ENCODE results near the gene TMEM256. TPM values are rescaled to one million over a fixed set of nuclear protein-coding genes. Genes with fewer than 3 reads are reported as not detected.

The TMEM256 gene
- polyA plus RNA-seq, 6 donors from 2014 or later = 73.4 to 90.2 (median 81.3) TPM

- ATAC-seq (ENCODE audit: low read depth in 2 of 2) (no peak), DNase-seq (no peak)
- H3K4me3 Mint-ChIP-seq = no peak overlapping the region
- H3K36me3 Mint-ChIP-seq = no peaks in the 10 kb centered on the region
- H3K4me1 Mint-ChIP-seq = no peaks in the 10 kb centered on the region
- H3K27me3 Mint-ChIP-seq = peaks cover 0 to 13% (median 8%) of the 10 kb centered on the region in 3 donors
- no peaks in the 10 kb centered on the region for H3K9me3 Mint-ChIP-seq
- H3K27ac Mint-ChIP-seq = no peak overlapping the region
These were observed 22.4 kb upstream of the TMEM256 start for GRCh38 chr17:7426203-7426863.

- H3K4me3 Mint-ChIP-seq = no peak overlapping the region
- no peaks in the 10 kb centered on the region for H3K9me3 Mint-ChIP-seq
- H3K27me3 Mint-ChIP-seq = peaks cover 0 to 13% (median 8%) of the 10 kb centered on the region in 3 donors
- H3K4me1 Mint-ChIP-seq = no peaks in the 10 kb centered on the region
- DNase-seq (no peak), ATAC-seq (ENCODE audit: low read depth in 2 of 2) (no peak)
- H3K27ac Mint-ChIP-seq = no peak overlapping the region
- no peaks in the 10 kb centered on the region for H3K36me3 Mint-ChIP-seq
These were observed 21.9 kb upstream of the TMEM256 start for GRCh38 chr17:7425756-7426155.

- H3K27me3 Mint-ChIP-seq = peaks cover 0 to 13% (median 8%) of the 10 kb centered on the region in 3 donors
- no peaks in the 10 kb centered on the region for H3K9me3 Mint-ChIP-seq
- H3K27ac Mint-ChIP-seq = no peak within 1 kb of the TSS
- ATAC-seq (ENCODE audit: low read depth in 2 of 2) (no peak), DNase-seq (no peak)
- H3K4me1 Mint-ChIP-seq = no peaks in the 10 kb centered on the region
- H3K4me3 Mint-ChIP-seq = peak within 1 kb of the TSS in 1 of 8 donors; percentile 25
- no peaks in the 10 kb centered on the region for H3K36me3 Mint-ChIP-seq
These were observed 21.4 kb upstream of the TMEM256 start, which contains the start of gene SPEM2 for GRCh38 chr17:7425316-7425715. TSS of gene SPEM2 (plus strand) at chr17:7425616. CDS start at chr17:7425689, 73 bp downstream.

- Mint-ChIP-seq H3K9me3 (no peaks in the 10 kb centered on the region), H3K27me3 (peaks cover 0 to 22% (median 16%) of the 10 kb centered on the region in 3 donors), H3K36me3 (no peaks in the 10 kb centered on the region), H3K27ac (no peak overlapping the region), H3K4me3 (no peak overlapping the region), H3K4me1 (no peaks in the 10 kb centered on the region)
- no peak for DNase-seq
- ATAC-seq (ENCODE audit: low read depth in 2 of 2) = no peak
These were observed 19.8 kb upstream of the TMEM256 start for GRCh38 chr17:7423679-7424078.

- Mint-ChIP-seq H3K4me1 (no peaks in the 10 kb centered on the region), H3K4me3 (no peak overlapping the region), H3K9me3 (no peaks in the 10 kb centered on the region), H3K27ac (no peak overlapping the region), H3K36me3 (no peaks in the 10 kb centered on the region), H3K27me3 (peaks cover 3 to 25% (median 19%) of the 10 kb centered on the region in 3 donors)
- ATAC-seq (ENCODE audit: low read depth in 2 of 2) (no peak), DNase-seq (no peak)
These were observed 17.3 kb upstream of the TMEM256 start for GRCh38 chr17:7421186-7421585.

GRCh38 chr17:7419819-7420610, 16.1 kb upstream of the TMEM256 start, which contains the start of gene SPEM1:
TSS of gene SPEM1 (plus strand) at chr17:7420324. CDS start at chr17:7420385, 61 bp downstream.
- ATAC-seq (ENCODE audit: low read depth in 2 of 2) = no peak
- Mint-ChIP-seq H3K36me3 (no peaks in the 10 kb centered on the region), H3K4me1 (no peaks in the 10 kb centered on the region), H3K4me3 (no peak within 1 kb of the TSS), H3K27ac (no peak within 1 kb of the TSS), H3K9me3 (no peaks in the 10 kb centered on the region), H3K27me3 (peaks cover 3 to 22% (median 15%) of the 10 kb centered on the region in 3 donors)
- no peak for DNase-seq

- no peak overlapping the region for H3K27ac Mint-ChIP-seq
- peaks cover 3 to 17% (median 9%) of the 10 kb centered on the region in 3 donors for H3K27me3 Mint-ChIP-seq
- H3K9me3 Mint-ChIP-seq = no peaks in the 10 kb centered on the region
- no peaks in the 10 kb centered on the region for H3K36me3 Mint-ChIP-seq
- ATAC-seq (ENCODE audit: low read depth in 2 of 2) (no peak), DNase-seq (no peak)
- H3K4me1 Mint-ChIP-seq = no peaks in the 10 kb centered on the region
- H3K4me3 Mint-ChIP-seq = no peak overlapping the region
These were observed 14.7 kb upstream of the TMEM256 start for GRCh38 chr17:7418472-7419152.

- no peak overlapping the region for H3K4me3 Mint-ChIP-seq
- no peaks in the 10 kb centered on the region for H3K9me3 Mint-ChIP-seq
- no peaks in the 10 kb centered on the region for H3K4me1 Mint-ChIP-seq
- no peak overlapping the region for H3K27ac Mint-ChIP-seq
- DNase-seq (no peak), ATAC-seq (ENCODE audit: low read depth in 2 of 2) (no peak)
- peaks cover 3 to 17% (median 9%) of the 10 kb centered on the region in 3 donors for H3K27me3 Mint-ChIP-seq
- no peaks in the 10 kb centered on the region for H3K36me3 Mint-ChIP-seq
These were observed 13.3 kb upstream of the TMEM256 start for GRCh38 chr17:7417056-7417655.

GRCh38 chr17:7416323-7416722, 12.4 kb upstream of the TMEM256 start:
- Mint-ChIP-seq H3K36me3 (no peaks in the 10 kb centered on the region), H3K9me3 (no peaks in the 10 kb centered on the region), H3K4me3 (no peak overlapping the region), H3K27me3 (peaks cover 3 to 17% (median 9%) of the 10 kb centered on the region in 3 donors), H3K27ac (no peak overlapping the region), H3K4me1 (no peaks in the 10 kb centered on the region)
- no peak for DNase-seq
- ATAC-seq (ENCODE audit: low read depth in 2 of 2) = no peak

- Mint-ChIP-seq H3K4me1 (no peaks in the 10 kb centered on the region), H3K27me3 (peaks cover 3 to 17% (median 9%) of the 10 kb centered on the region in 3 donors), H3K36me3 (no peaks in the 10 kb centered on the region), H3K27ac (no peak overlapping the region), H3K9me3 (no peaks in the 10 kb centered on the region), H3K4me3 (no peak overlapping the region)
- ATAC-seq (ENCODE audit: low read depth in 2 of 2) = no peak
- DNase-seq = no peak
These were observed 11.9 kb upstream of the TMEM256 start for GRCh38 chr17:7415784-7416183.

- Mint-ChIP-seq H3K27me3 (peaks cover 4 to 22% (median 16%) of the 10 kb centered on the region in 3 donors), H3K36me3 (no peaks in the 10 kb centered on the region), H3K9me3 (no peaks in the 10 kb centered on the region), H3K4me3 (no peak overlapping the region), H3K27ac (no peak overlapping the region), H3K4me1 (no peaks in the 10 kb centered on the region)
- ATAC-seq (ENCODE audit: low read depth in 2 of 2) = no peak
- DNase-seq = no peak
These were observed 10.9 kb upstream of the TMEM256 start for GRCh38 chr17:7414837-7415236.

GRCh38 chr17:7413346-7413985, 9.6 kb upstream of the TMEM256 start:
- peaks cover 0 to 3% (median 0%) of the 10 kb centered on the region in 3 donors for H3K4me1 Mint-ChIP-seq
- no peaks in the 10 kb centered on the region for H3K36me3 Mint-ChIP-seq
- H3K4me3 Mint-ChIP-seq = no peak overlapping the region
- peaks cover 14 to 22% (median 20%) of the 10 kb centered on the region in 3 donors for H3K27me3 Mint-ChIP-seq
- DNase-seq (no peak), ATAC-seq (ENCODE audit: low read depth in 2 of 2) (no peak)
- no peak overlapping the region for H3K27ac Mint-ChIP-seq
- no peaks in the 10 kb centered on the region for H3K9me3 Mint-ChIP-seq

- no peaks in the 10 kb centered on the region for H3K9me3 Mint-ChIP-seq
- no peak for ATAC-seq (ENCODE audit: low read depth in 2 of 2)
- DNase-seq = no peak
- H3K36me3 Mint-ChIP-seq = no peaks in the 10 kb centered on the region
- H3K27ac Mint-ChIP-seq = no peak overlapping the region
- peaks cover 10 to 27% (median 20%) of the 10 kb centered on the region in 3 donors for H3K27me3 Mint-ChIP-seq
- H3K4me1 Mint-ChIP-seq = peaks cover 0 to 8% (median 3%) of the 10 kb centered on the region in 3 donors
- no peak overlapping the region for H3K4me3 Mint-ChIP-seq
These were observed 7.5 kb upstream of the TMEM256 start for GRCh38 chr17:7411427-7411750.
